Measurements from ENCODE around the gene EFR3B. TPM values are rescaled to one million over a fixed set of nuclear protein-coding genes. Genes with fewer than 3 reads are reported as not detected.

The EFR3B gene
- polyA plus RNA-seq, 3 donors: not detected

- Mint-ChIP-seq H3K4me3 (no peak overlapping the region), H3K4me1 (no peaks in the 10 kb centered on the region), H3K36me3 (no peaks in the 10 kb centered on the region), H3K27ac (no peak overlapping the region), H3K9me3 (no peaks in the 10 kb centered on the region), H3K27me3 (ENCODE audit: low read depth in 3 of 3) (peaks cover 0 to 6% (median 3%) of the 10 kb centered on the region in 3 donors)
- intact Hi-C loops (cut with micrococcal nuclease): no loop called here
- WGBS (ENCODE audit: insufficient coverage): no CpG with 5 or more reads among the region's 5 CpGs
- TF ChIP-seq CTCF (IDR thresholded peaks at IDR 0.05): no peak
- H3K4me3 ChIP-seq (replicated peaks in 1 of 3; ENCODE audit: low read depth in 2 of 3, low read length in 3 of 3): no peak overlapping the region
- H3K79me2 ChIP-seq (ENCODE audit: insufficient read depth, low read length): no peaks in the 10 kb centered on the region
- no peaks in the 10 kb centered on the region for H3K9me3 ChIP-seq (replicated peaks in 1 of 2; ENCODE audit: control insufficient read depth in 1 of 2, insufficient read depth in 1 of 2, low read length in 2 of 2)
- H3K36me3 ChIP-seq (replicated peaks in 1 of 2; ENCODE audit: control insufficient read depth in 1 of 2, insufficient read depth in 2 of 2, low read length in 2 of 2): no peaks in the 10 kb centered on the region
- no peak overlapping the region for H2AFZ ChIP-seq (ENCODE audit: insufficient read depth, low read depth, low read length, poor library complexity, severe bottlenecking)
- H3K27me3 ChIP-seq (ENCODE audit: control insufficient read depth in 2 of 2, insufficient read depth in 2 of 2, low read length in 2 of 2): no peaks in the 10 kb centered on the region
- no peaks in the 10 kb centered on the region for H3K4me1 ChIP-seq (ENCODE audit: control insufficient read depth in 1 of 2, insufficient read depth in 2 of 2, low read length in 2 of 2)
- H3K4me2 ChIP-seq (replicated peaks; ENCODE audit: extremely low read depth, low read length, poor library complexity, severe bottlenecking): no peak overlapping the region
- H3K9ac ChIP-seq (ENCODE audit: insufficient read depth, low read length, poor library complexity, severe bottlenecking): no peak overlapping the region
- H3K27ac ChIP-seq (ENCODE audit: low read depth in 1 of 2, low read length in 2 of 2): no peak overlapping the region
- no peaks in the 10 kb centered on the region for H4K20me1 ChIP-seq (ENCODE audit: insufficient read depth, low read length)
- DNase-seq: no peak
Measured at GRCh38 chr2:25073025-25073424, 31.1 kb downstream of the EFR3B start.

GRCh38 chr2:25073914-25074313, 32.0 kb downstream of the EFR3B start:
- no peak for DNase-seq
- Histone ChIP-seq H2AFZ (ENCODE audit: insufficient read depth, low read depth, low read length, poor library complexity, severe bottlenecking) (no peak overlapping the region), H3K36me3 (replicated peaks in 1 of 2; ENCODE audit: control insufficient read depth in 1 of 2, insufficient read depth in 2 of 2, low read length in 2 of 2) (no peaks in the 10 kb centered on the region), H3K79me2 (ENCODE audit: insufficient read depth, low read length) (no peaks in the 10 kb centered on the region), H3K9ac (ENCODE audit: insufficient read depth, low read length, poor library complexity, severe bottlenecking) (no peak overlapping the region), H3K4me1 (ENCODE audit: control insufficient read depth in 1 of 2, insufficient read depth in 2 of 2, low read length in 2 of 2) (no peaks in the 10 kb centered on the region), H3K4me2 (replicated peaks; ENCODE audit: extremely low read depth, low read length, poor library complexity, severe bottlenecking) (no peak overlapping the region), H3K4me3 (replicated peaks in 1 of 3; ENCODE audit: low read depth in 2 of 3, low read length in 3 of 3) (no peak overlapping the region), H3K27me3 (ENCODE audit: control insufficient read depth in 2 of 2, insufficient read depth in 2 of 2, low read length in 2 of 2) (no peaks in the 10 kb centered on the region), H4K20me1 (ENCODE audit: insufficient read depth, low read length) (no peaks in the 10 kb centered on the region), H3K9me3 (replicated peaks in 1 of 2; ENCODE audit: control insufficient read depth in 1 of 2, insufficient read depth in 1 of 2, low read length in 2 of 2) (no peaks in the 10 kb centered on the region), H3K27ac (ENCODE audit: low read depth in 1 of 2, low read length in 2 of 2) (no peak overlapping the region)
- Mint-ChIP-seq H3K9me3 (no peaks in the 10 kb centered on the region), H3K27ac (no peak overlapping the region), H3K27me3 (ENCODE audit: low read depth in 3 of 3) (peaks cover 0 to 14% (median 3%) of the 10 kb centered on the region in 3 donors), H3K4me1 (no peaks in the 10 kb centered on the region), H3K4me3 (no peak overlapping the region), H3K36me3 (no peaks in the 10 kb centered on the region)
- TF ChIP-seq CTCF (IDR thresholded peaks at IDR 0.05): no peak
- intact Hi-C loops (cut with micrococcal nuclease): no loop called here
- WGBS (ENCODE audit: insufficient coverage): 100% methylated on average over 2 of the region's 4 CpGs
